HG03469 (cell line): Measurements from ENCODE around the gene HRH3.

Source experiments
- ATAC-seq: cut with Tn5 transposase; IDR thresholded peaks from one replicate; pipeline ENCODE4 v1.9.1; 2021; ENCODE audit warnings: mild to moderate bottlenecking, moderate library complexity, moderate number of reproducible peaks; ENCODE audit not compliant: unreplicated experiment

Gene HRH3

GRCh38 chr20:62216636-62217566, 3.2 kb downstream of the HRH3 start:
- no peak for ATAC-seq

- no peak for ATAC-seq
Measured at GRCh38 chr20:62215991-62216635, 4.0 kb downstream of the HRH3 start.

DNA sequence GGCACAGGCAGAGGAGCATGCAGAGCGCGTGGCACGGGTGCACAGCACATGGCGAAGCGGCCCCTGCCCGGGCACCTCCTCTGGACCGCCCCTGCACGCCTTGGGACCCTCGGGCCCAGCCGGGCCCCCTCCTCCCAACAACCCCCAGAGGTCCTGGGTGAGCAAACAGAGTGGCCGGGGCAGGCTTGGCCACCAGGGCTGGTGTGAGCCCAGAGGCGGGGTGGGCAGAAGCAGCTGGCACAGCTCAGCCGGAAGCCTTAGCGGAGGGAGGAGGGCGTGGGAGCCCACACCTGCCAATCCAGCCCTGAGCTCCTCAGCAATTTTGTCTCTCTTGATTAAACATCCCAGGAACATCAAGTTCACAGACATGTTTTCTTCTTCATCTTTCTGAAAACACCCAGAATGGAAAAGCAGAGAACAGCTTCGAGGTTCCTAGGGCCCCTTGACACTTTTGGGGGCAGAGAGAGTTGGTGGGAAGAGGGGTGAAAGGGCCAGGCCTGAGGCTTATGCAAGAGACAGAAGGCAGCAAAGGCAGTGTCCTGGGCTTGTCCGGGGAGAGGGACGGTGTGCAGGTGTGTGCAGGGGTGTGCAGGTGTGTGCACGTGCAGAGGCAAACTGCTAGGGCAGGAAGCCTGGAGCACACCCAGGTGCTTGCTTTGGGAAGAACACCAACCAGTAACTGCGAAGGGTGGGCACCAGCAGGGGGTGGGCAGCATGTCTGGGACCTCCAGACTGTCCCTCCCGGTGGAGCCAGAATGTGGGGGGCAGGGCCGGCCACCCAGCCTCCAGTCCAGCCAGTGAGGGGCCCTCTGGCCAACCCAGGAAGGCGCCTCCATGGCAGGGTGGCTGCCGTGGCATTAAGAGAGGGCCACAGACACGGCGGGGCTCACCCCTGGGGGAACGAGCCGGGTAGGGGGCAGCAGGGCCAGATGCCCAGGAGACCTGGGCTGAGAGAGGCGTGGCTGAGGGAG, 4.8 kb downstream of the HRH3 start:
- no peak for ATAC-seq

DNA sequence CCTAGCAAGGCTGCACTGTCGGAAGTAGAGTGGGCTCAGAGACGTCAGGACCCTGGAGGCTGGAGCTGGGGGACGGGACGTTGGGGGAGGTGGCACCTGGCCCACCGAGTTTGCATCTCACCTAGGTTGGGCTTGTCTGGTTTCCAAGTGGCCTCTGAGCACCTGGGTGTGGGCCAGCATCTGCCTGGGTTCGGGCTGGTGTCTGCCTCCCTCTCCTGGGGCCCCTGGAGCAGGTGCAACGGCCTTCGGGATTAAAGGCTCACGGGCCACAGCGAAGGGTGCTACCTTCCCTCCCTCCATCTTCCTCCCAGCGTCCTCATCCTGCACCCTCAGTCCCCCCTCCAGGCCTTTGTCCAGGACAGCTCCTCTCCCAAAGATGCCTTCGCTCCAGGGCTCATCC, 6.0 kb downstream of the HRH3 start:
- ATAC-seq = no peak

DNA sequence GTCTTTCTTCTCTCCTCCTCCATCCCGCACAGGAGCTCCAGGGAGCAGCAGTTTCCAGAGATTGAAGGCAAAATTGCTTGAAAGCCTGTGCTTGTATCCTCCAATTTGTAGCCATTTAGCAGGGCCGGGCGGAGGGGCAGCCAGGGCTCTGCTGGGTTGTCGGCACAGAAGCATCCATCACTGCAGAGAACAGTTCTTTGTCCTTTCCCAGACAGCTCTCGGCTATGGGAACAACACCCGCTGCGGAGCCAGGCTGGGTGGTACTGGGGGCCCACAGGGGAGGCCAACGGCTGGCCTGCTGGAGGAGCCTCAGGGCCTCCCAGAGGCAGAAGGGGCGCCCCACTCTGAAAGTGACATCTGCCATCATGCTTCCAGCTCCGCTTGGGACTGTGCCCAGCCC, 7.8 kb downstream of the HRH3 start:
- no peak for ATAC-seq

DNA sequence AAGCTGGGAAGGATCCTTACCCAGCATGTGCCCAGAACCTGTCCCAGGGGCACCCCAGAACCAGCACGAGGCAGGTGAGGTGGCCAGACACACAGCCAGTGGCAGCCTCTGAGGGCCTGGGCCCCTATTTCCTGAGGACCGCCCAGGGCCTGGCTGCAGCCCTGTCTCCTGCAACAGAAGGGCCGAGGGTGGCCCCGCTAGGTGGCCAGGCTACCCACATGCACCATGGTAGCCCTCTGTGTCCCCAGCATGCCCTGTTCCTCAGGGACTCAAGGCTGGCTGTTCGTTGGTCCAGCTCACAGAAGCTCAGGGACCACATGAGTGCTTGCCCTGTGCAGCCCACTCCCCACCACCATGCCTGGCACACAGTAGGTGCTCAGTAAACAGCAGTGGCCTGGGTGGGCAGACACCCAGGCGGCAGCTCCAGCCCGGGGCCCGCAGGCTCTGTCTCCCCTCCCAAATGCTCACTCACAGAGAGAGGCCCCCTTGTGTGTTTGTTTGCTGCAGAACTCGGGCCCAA, 8.2 kb downstream of the HRH3 start:
- ATAC-seq = no peak

- no peak for ATAC-seq
Measured at GRCh38 chr20:62211216-62211615, 8.9 kb downstream of the HRH3 start.

DNA sequence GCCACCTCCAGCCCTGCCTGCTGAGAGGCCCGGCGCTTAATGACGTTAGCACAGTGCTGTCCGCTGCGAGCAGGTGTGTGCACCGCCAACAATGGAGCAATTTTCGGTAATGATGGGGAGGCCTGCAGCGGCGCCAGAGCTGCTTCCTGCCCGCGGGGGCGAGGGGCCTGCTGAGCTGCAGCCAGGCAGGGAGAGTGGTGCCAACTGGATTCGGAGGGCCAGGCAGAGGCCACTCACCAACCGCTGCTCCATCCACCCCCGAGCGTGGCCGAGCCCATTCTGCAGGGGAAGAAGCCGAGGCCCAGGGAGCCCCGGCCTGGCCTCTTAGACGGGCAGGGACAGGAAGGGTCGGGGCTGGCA, 9.6 kb downstream of the HRH3 start:
- no peak for ATAC-seq

DNA sequence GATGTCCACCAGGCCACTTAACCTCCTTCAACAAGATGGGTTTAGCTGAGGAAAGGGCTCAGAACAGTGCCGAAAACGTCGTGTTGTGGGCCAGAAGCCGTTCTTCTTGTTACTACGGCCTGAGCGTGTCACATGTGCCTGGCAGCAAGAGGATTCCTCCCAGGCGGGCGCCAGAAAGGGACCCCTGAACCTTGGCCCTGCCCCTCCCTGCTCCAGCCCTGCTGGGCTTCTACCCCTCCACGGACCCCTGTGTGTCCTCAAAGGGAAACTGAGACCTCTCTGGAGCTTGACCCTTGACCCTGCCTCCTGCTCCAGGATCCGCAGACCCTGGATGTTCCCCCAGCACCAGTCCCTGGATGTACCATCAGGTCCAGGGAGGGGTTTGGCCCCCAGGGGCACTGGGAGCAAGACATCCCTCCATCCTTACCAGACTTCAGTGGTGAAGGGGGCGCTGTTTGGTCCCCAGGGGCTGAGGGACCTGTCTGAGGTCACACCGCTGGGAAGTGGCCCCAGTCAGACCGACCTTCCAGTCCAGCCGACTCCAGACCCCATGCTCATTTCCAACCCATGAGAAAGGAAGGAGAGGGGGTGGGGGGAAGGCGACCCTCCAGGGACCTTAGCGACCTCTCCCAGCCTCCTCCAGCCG, 10.1 kb downstream of the HRH3 start:
- ATAC-seq = no peak

DNA sequence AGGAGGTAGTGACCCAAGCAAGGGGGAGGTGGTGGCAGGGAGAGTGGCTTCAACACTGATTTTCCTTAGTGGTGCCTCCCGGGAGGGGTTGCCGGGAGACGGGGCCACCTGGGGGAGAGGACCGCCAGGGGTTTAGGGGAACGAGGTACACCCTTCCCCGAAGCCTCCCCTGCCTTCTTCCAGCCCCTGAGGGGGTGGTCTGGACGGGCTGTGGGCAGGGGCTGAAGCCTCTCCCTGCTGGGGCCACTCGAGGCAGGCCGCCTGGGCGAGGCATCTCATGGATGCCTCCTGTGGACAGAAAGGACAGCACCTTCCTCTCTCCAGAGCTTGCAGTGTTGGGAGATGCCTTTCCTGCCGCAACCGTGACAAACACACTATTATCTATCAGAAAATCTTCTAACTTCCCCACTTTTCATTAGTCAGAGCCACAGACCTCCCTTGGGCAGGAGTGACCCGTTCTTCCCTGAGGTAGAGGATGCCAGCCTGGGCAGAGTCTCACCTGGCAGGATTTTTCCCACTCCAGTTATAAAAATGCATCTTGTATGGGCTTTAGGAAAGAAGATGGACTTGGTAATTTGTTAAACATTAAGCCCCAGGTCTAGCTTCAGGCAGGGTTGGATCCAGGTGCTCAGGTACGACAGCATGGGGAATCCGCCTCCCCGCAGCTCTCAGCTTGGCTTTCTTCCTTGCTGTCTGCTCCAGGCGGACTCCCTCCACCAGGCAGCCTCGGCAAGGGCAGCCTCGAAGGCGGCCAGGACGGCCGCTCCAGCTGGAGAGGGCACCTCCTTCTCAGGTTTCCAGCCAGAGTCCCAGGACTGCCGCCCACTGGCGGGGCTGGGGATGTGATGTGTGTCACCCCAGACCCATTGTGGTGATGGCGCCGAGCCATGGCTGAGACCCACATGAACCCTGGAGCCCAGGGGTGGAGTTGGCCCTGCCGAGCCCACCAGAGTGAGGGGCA, 11.0 kb downstream of the HRH3 start:
- no peak for ATAC-seq

DNA sequence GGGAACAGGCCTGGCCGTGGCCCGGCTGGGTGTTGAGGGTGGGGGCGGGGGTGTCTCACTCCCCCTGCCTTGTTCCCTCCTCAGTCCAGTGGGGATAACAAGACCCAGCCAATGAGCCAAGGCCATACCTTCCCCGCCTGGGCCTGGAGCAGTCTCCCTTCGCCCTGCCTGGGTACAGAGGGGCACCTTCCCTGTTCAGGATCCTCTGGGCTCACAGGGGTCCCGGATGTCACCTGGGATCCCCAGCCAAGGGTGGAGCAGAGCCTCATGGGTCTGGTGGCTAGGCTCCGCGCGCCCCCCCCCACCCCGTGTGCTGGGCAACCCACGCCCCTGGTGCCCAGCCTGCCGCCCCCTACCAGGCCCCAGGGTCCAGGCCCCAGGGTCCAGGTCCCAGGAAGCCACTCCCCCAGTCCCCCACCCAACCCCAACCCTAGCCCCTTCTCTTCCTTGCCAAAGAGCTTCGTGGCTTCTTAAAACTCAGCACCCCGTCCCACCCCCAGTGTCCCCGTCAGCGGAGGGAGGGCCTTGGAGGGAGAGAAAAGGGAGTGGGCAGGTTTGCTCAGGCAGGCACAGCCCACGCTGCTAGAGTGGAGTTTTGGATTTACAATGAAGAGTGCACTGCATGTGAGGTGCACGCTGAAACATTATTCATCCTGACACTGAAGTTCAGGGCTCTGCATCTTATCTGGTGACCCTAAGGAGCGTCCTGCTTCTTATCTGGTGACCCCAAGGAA, 11.8 kb downstream of the HRH3 start:
- ATAC-seq = no peak

GRCh38 chr20:62206388-62206775, 13.7 kb downstream of the HRH3 start:
- ATAC-seq = no peak

DNA sequence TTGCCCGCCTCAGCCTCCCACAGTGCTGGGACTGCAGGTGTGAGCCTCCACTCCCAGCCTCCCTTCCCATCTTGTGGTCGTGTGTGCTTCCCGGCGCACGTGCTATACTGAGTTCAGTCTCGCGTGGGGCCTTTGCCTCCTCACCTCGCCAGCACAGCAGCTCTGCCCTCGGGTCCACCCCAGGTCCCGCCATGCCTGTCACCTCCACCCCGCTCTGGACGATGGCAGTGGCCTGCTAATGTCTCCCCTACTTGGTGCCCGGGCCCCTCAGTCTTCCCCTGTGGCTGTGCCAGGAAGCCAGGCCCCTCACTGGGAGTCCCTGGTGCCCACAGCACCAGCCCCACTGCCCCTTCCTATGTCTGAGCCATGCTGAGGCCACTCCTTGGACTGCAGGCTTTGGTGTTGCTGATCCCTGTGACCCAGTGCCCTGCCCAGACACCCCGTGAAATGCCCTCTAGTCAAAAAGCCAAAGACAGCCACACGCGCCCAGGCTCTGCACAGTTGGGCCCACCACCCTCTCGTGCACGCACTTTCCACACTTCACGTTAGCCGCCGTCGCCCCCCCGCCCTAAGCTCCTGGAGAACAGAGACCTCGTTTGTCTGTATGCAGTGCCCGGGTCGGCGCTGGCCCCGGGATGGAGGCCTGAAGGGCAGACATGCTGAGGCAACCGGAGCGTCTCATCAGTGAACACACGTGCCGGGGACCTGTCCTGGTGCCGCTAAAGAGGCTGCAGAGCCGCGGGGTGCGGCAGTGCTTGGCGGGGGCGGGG, 14.3 kb downstream of the HRH3 start:
- no peak for ATAC-seq

DNA sequence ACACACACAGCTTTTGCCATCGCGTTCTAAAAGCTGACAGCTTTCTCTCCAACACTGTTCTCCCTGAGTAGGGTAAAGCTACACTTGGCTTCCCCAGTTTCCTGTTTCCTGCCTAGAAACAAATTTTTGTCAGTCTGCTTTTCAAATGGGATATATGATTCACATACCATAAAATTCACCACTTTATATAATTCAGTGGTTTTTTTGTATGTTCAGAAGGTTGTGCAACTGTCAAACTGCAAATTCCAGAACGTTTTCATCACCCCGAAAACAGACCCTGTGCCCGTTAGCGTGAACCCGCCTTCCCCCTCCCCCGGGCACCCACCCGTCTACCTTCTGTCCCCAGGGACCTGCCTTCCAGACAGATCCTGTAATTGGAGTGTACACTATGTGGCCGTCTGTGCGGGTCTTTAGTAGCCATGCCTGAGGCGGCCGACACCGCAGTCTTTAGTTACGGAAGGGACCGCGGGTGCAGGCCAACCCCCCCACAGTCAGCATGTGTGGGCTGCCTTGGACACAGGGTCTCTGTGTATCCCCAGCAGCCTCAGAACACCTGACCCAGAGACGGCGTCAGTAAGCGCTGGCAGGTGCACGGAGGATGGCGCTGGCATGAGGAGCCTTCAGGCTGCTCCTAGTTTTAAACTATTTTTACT, 16.6 kb downstream of the HRH3 start:
- no peak for ATAC-seq

GRCh38 chr20:62202676-62203377, 17.3 kb downstream of the HRH3 start:
- ATAC-seq = no peak

DNA sequence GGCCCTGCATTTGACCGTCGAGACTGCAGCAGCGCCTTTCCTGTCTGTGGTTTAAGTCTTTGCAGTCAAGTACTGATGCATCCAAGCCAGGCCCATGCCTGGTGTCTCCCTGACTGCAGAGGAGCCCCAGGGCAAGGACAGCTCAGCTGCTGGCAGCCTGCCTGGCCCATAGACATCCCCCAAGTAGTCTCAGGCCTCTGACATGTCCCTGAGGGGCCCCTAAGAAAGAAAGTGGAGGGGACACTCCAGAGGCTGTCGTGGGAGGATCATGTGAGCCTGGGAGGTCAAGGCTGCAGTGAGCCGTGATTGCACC, 18.0 kb downstream of the HRH3 start:
- ATAC-seq = no peak
